ENCODE data around the gene PAQR9. TPM values are rescaled to one million over a fixed set of nuclear protein-coding genes. Genes with fewer than 3 reads are reported as not detected.

Gene PAQR9
- total RNA-seq, 3 donors from 2014 or later: not detected

- no peaks in the 10 kb centered on the region for H3K4me1 ChIP-seq
- TF ChIP-seq, protein P1, sequence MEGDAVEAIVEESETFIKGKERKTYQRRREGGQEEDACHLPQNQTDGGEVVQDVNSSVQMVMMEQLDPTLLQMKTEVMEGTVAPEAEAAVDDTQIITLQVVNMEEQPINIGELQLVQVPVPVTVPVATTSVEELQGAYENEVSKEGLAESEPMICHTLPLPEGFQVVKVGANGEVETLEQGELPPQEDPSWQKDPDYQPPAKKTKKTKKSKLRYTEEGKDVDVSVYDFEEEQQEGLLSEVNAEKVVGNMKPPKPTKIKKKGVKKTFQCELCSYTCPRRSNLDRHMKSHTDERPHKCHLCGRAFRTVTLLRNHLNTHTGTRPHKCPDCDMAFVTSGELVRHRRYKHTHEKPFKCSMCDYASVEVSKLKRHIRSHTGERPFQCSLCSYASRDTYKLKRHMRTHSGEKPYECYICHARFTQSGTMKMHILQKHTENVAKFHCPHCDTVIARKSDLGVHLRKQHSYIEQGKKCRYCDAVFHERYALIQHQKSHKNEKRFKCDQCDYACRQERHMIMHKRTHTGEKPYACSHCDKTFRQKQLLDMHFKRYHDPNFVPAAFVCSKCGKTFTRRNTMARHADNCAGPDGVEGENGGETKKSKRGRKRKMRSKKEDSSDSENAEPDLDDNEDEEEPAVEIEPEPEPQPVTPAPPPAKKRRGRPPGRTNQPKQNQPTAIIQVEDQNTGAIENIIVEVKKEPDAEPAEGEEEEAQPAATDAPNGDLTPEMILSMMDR (IDR thresholded peaks at IDR 0.05): no peak
- TF ChIP-seq POLR2AphosphoS5 (IDR thresholded peaks at IDR 0.05) (no peak), POLR2A (IDR thresholded peaks at IDR 0.05) (no peak)
- no peaks in the 10 kb centered on the region for H3K9me3 ChIP-seq
- intact Hi-C loops (cut with DNase I; ENCODE audit: low total_unique reads): no loop called here
- no peaks in the 10 kb centered on the region for H3K27me3 ChIP-seq
- H3K27ac ChIP-seq: no peak overlapping the region
- H3K36me3 ChIP-seq: no peaks in the 10 kb centered on the region
- DNase-seq (ENCODE audit: low spot score in 2 of 2): no peak
- no peak overlapping the region for H3K4me3 ChIP-seq
Observed at GRCh38 chr3:142940472-142940871, 23.0 kb downstream of the PAQR9 start.

DNA sequence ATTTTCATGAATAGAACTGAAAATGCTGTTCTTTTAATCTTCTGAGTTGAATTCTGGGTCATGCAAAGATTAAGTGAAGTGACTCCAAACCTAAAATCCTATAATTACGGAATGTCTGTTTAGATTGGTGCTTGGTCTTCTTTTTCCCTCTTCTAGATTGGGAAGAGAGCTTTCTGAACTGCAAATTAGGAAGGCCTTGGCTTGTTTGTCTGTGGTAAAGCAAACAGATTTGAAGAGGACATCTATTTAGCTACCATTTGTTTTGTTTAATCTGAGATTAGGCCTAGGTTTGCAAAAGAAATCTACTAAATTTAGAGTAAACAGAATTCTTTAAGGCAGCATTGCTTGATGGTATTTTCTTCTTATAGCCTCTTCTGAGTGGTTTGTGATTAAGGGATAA lies 23.5 kb downstream of the PAQR9 start:
- DNase-seq (ENCODE audit: low spot score in 2 of 2): no peak
- intact Hi-C loops (cut with DNase I; ENCODE audit: low total_unique reads): no loop called here
- Histone ChIP-seq H3K4me1 (no peaks in the 10 kb centered on the region), H3K27me3 (no peaks in the 10 kb centered on the region), H3K4me3 (no peak overlapping the region), H3K36me3 (no peaks in the 10 kb centered on the region), H3K9me3 (no peaks in the 10 kb centered on the region), H3K27ac (no peak overlapping the region)
- TF ChIP-seq POLR2A (IDR thresholded peaks at IDR 0.05) (no peak), POLR2AphosphoS5 (IDR thresholded peaks at IDR 0.05) (no peak)
- TF ChIP-seq, protein P1 (IDR thresholded peaks at IDR 0.05): no peak

GRCh38 chr3:142935963-142936362 lies 27.5 kb downstream of the PAQR9 start:
- no peak for TF ChIP-seq POLR2AphosphoS5 (IDR thresholded peaks at IDR 0.05)
- TF ChIP-seq, protein P1 (IDR thresholded peaks at IDR 0.05): no peak
- no peak for TF ChIP-seq POLR2A (IDR thresholded peaks at IDR 0.05)
- DNase-seq (ENCODE audit: low spot score in 2 of 2): no peak
- Histone ChIP-seq H3K27ac (no peak overlapping the region), H3K9me3 (no peaks in the 10 kb centered on the region), H3K4me3 (no peak overlapping the region), H3K36me3 (no peaks in the 10 kb centered on the region), H3K4me1 (no peaks in the 10 kb centered on the region), H3K27me3 (no peaks in the 10 kb centered on the region)
- intact Hi-C loops (cut with DNase I; ENCODE audit: low total_unique reads): no loop called here

- no peak for DNase-seq (ENCODE audit: low spot score in 2 of 2)
Observed at GRCh38 chr3:142934887-142935269, 28.6 kb downstream of the PAQR9 start.

DNA sequence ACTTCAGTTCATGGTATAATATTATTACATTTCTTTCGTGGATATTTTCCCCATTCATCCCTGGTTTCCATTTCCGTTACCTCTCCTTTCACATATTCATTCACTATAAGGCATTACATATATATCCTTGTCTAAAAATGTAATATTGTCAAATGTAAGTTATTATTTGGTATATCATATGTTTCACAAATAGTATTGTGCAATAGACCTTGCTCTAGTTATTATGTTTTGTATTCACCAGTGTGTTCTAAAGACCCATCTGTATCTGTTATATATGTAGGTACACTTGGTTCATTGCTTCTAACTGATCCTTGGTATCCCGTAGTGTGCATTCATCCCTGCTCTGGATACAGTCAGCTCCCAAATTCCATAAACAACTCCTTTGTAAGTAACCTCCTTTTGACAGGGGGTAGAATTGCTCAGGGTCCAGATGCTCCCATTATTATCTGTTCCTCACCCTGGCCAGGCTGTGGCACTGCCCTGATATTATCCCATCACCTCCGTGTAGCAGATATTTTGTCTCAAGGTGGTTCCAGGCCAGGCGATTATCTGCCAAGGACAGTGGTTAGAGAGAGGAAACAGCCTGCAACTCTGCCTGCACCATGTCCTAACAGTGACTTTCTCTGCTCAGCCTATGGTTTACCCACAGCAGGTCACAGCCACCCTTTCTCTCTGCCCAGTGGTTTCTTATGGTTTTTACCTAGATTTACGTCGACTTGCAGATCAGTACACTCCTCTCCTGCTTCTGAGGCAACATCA lies 29.2 kb downstream of the PAQR9 start:
- Histone ChIP-seq H3K9me3 (no peaks in the 10 kb centered on the region), H3K27me3 (no peaks in the 10 kb centered on the region), H3K4me3 (no peak overlapping the region), H3K4me1 (no peaks in the 10 kb centered on the region), H3K27ac (no peak overlapping the region), H3K36me3 (no peaks in the 10 kb centered on the region)
- no peak for DNase-seq (ENCODE audit: low spot score in 2 of 2)
- intact Hi-C loops (cut with DNase I; ENCODE audit: low total_unique reads): no loop called here
- TF ChIP-seq, protein P1 (IDR thresholded peaks at IDR 0.05): no peak

More at GRCh38 chr3:142934887-142935269, 28.6 kb downstream of the PAQR9 start:
- TF ChIP-seq POLR2AphosphoS5 (IDR thresholded peaks at IDR 0.05) (no peak), POLR2A (IDR thresholded peaks at IDR 0.05) (no peak)
- TF ChIP-seq, protein P1 (IDR thresholded peaks at IDR 0.05): no peak
- Histone ChIP-seq H3K36me3 (no peaks in the 10 kb centered on the region), H3K4me1 (no peaks in the 10 kb centered on the region), H3K27me3 (no peaks in the 10 kb centered on the region), H3K27ac (no peak overlapping the region), H3K9me3 (no peaks in the 10 kb centered on the region), H3K4me3 (no peak overlapping the region)
- intact Hi-C loops (cut with DNase I; ENCODE audit: low total_unique reads): no loop called here

Data from breast epithelium (tissue), 4 donors.